ENCODE data around the gene GRIP2. TPM values are rescaled to one million over a fixed set of nuclear protein-coding genes. Genes with fewer than 3 reads are reported as not detected.

Gene GRIP2
- total RNA-seq, 3 donors from 2014 or later, result 0.70 to 2.2 (median 1.6) TPM

GRCh38 chr3:14481646-14482036, 58.5 kb downstream of the GRIP2 start:
- ATAC-seq (no peak), DNase-seq (no peak)
- H3K4me1 ChIP-seq (ENCODE audit: low read depth), result no peaks in the 10 kb centered on the region
- no peak overlapping the region for H3K4me3 ChIP-seq
- TF ChIP-seq, protein P1, sequence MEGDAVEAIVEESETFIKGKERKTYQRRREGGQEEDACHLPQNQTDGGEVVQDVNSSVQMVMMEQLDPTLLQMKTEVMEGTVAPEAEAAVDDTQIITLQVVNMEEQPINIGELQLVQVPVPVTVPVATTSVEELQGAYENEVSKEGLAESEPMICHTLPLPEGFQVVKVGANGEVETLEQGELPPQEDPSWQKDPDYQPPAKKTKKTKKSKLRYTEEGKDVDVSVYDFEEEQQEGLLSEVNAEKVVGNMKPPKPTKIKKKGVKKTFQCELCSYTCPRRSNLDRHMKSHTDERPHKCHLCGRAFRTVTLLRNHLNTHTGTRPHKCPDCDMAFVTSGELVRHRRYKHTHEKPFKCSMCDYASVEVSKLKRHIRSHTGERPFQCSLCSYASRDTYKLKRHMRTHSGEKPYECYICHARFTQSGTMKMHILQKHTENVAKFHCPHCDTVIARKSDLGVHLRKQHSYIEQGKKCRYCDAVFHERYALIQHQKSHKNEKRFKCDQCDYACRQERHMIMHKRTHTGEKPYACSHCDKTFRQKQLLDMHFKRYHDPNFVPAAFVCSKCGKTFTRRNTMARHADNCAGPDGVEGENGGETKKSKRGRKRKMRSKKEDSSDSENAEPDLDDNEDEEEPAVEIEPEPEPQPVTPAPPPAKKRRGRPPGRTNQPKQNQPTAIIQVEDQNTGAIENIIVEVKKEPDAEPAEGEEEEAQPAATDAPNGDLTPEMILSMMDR (IDR thresholded peaks at IDR 0.05), result no peak
- no peaks in the 10 kb centered on the region for H3K9me3 ChIP-seq
- H3K36me3 ChIP-seq (ENCODE audit: low read depth), result no peaks in the 10 kb centered on the region
- intact Hi-C loops (cut with DNase I, micrococcal nuclease), result no loop called here

DNA sequence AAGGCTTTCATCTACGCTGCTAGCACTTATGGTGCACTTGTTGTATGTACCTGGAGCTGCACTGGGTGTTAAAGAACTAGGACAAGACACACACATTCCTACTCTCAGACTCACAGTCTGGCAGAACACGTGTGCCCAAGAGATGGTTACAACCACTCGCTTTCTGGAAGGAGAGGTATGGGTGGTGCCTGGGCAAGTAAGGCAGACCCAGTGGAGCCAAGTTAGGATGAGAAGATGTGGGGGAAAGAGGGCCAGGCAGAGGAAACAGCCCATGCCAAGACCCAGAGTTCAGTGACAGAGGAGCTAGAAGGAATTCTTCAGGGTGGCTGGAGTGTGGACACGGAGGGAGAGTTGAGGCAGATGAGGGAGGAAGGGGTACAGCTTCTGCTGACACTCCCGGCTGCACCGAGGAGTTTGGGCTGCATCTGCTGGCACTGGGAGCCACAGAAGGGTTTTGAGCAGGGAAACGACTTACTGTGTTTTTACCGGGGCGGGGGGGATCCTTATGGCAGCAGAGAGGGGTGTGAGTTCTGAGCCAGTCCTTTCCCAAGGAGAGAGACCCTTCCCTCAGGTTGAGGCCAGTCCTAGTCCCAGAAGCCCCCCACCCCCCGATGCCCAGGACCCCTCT, 59.0 kb downstream of the GRIP2 start:
- Histone ChIP-seq H3K9me3 (no peaks in the 10 kb centered on the region), H3K4me1 (ENCODE audit: low read depth) (no peaks in the 10 kb centered on the region), H3K36me3 (ENCODE audit: low read depth) (no peaks in the 10 kb centered on the region), H3K4me3 (no peak overlapping the region)
- no peak for ATAC-seq
- intact Hi-C loops (cut with DNase I, micrococcal nuclease), result no loop called here
- no peak for DNase-seq
- TF ChIP-seq, protein P1 (IDR thresholded peaks at IDR 0.05), result no peak

- Histone ChIP-seq H3K36me3 (ENCODE audit: low read depth) (no peaks in the 10 kb centered on the region), H3K4me3 (no peak overlapping the region), H3K9me3 (no peaks in the 10 kb centered on the region), H3K4me1 (ENCODE audit: low read depth) (no peaks in the 10 kb centered on the region)
- intact Hi-C loops (cut with DNase I, micrococcal nuclease), result no loop called here
- ATAC-seq (no peak), DNase-seq (no peak)
- TF ChIP-seq, protein P1 (IDR thresholded peaks at IDR 0.05), result no peak
Observed at GRCh38 chr3:14480207-14481017, 59.7 kb downstream of the GRIP2 start.

- TF ChIP-seq, protein P1 (IDR thresholded peaks at IDR 0.05), result no peak
- H3K36me3 ChIP-seq (ENCODE audit: low read depth), result no peaks in the 10 kb centered on the region
- H3K4me3 ChIP-seq, result no peak overlapping the region
- intact Hi-C loops (cut with DNase I, micrococcal nuclease), result no loop called here
- no peaks in the 10 kb centered on the region for H3K9me3 ChIP-seq
- DNase-seq (no peak), ATAC-seq (no peak)
- H3K4me1 ChIP-seq (ENCODE audit: low read depth), result no peaks in the 10 kb centered on the region
Observed at GRCh38 chr3:14479591-14479990, 60.6 kb downstream of the GRIP2 start.

- TF ChIP-seq, protein P1 (IDR thresholded peaks at IDR 0.05), result no peak
- DNase-seq, result no peak
- no peaks in the 10 kb centered on the region for H3K36me3 ChIP-seq (ENCODE audit: low read depth)
- ATAC-seq, result no peak
- no peaks in the 10 kb centered on the region for H3K4me1 ChIP-seq (ENCODE audit: low read depth)
- H3K9me3 ChIP-seq, result no peaks in the 10 kb centered on the region
- no peak overlapping the region for H3K4me3 ChIP-seq
- intact Hi-C loops (cut with DNase I, micrococcal nuclease), result no loop called here
Observed at GRCh38 chr3:14478956-14479550, 61.1 kb downstream of the GRIP2 start.

Data from mucosa of descending colon (tissue), 3 donors.